Erythroblast (primary cell): ENCODE results near the gene KRTCAP2.
"Not testable (repeated sequence)": the region's sequence is repeated elsewhere in the genome, so short reads cannot be mapped to it uniquely, and the experiment has no call there.

Source experiments
- GATA1 ChIP-seq: IDR thresholded peaks from 2 replicates; pipeline ENCODE4 v1.6.1; 2011; ENCODE audit warnings: low read depth, mild to moderate bottlenecking, control low read depth, low read length, moderate library complexity
- POLR2A ChIP-seq: IDR thresholded peaks from 2 replicates; pipeline ENCODE4 v1.6.1; 2011; ENCODE audit warnings: mild to moderate bottlenecking, low read length

- TF ChIP-seq POLR2A, GATA1: not testable (repeated sequence)
These were observed 20.8 kb upstream of the KRTCAP2 start for GRCh38 chr1:155193991-155194240.
